ENCODE data around the gene SYNE1. TPM values are rescaled to one million over a fixed set of nuclear protein-coding genes. Genes with fewer than 3 reads are reported as not detected.

SYNE1 gene
- total RNA-seq, 6 experiments from 2014 or later = 60.0 to 69.0 (median 66.9) TPM

DNA sequence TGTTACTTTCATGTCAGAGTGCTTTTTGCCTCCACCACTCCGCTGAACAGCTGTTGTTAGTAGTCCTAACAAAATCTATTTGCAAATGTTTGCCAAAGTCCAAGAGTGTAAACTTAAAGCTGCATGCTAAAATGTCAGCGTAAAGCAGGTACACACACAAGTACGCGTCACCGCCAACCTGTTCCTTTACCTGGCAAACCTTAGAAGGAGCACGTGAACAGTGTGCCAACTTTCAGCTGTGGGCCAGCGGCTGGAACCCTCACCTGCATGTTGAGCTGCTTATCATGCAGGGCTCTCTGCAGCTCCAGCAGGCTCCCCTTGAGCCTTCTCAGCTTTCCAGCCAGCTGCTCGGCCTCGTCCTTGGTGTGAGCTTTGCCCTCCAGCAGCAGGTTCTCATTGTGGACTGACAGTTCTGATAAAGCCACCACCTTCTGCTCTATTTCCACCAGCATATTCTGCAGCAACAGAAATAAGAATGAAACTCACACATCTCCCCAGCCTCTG, 359.3 kb downstream of the SYNE1 start:
- H3K36me3 Mint-ChIP-seq (ENCODE audit: low read depth) = peaks cover 18% of the 10 kb centered on the region; the same call in 1 of the 2 replicates
- TF ChIP-seq, protein P1, sequence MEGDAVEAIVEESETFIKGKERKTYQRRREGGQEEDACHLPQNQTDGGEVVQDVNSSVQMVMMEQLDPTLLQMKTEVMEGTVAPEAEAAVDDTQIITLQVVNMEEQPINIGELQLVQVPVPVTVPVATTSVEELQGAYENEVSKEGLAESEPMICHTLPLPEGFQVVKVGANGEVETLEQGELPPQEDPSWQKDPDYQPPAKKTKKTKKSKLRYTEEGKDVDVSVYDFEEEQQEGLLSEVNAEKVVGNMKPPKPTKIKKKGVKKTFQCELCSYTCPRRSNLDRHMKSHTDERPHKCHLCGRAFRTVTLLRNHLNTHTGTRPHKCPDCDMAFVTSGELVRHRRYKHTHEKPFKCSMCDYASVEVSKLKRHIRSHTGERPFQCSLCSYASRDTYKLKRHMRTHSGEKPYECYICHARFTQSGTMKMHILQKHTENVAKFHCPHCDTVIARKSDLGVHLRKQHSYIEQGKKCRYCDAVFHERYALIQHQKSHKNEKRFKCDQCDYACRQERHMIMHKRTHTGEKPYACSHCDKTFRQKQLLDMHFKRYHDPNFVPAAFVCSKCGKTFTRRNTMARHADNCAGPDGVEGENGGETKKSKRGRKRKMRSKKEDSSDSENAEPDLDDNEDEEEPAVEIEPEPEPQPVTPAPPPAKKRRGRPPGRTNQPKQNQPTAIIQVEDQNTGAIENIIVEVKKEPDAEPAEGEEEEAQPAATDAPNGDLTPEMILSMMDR (IDR thresholded peaks at IDR 0.05) = no peak
- peaks cover 23% of the 10 kb centered on the region for H3K4me1 Mint-ChIP-seq (ENCODE audit: low read depth)
- H3K9me3 Mint-ChIP-seq = no peaks in the 10 kb centered on the region
- H3K27ac Mint-ChIP-seq = no peak overlapping the region
- no peak overlapping the region for H3K4me3 Mint-ChIP-seq
- DNase-seq = no peak
- H3K27me3 Mint-ChIP-seq (ENCODE audit: insufficient read depth) = peaks cover 4% of the 10 kb centered on the region

DNA sequence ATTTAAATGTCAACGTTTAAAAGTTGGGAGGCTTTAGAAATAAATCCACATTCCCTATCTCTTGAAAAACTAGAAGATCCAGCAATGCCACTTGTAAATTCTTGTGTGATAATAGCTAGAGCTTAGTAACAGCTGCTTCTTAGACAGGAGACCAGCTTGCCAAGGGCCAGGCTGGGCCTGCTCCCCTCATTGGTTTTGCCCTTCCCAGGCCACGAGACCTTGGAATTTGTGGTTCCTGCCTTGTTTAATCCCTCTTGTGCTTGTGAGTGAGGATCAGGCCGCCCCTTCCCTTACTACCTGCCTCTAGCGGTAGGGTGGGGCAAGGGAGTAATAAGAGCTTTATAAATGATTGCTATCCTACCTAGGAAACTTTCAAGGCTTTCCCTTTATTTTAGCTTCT, 363.5 kb downstream of the SYNE1 start:
- DNase-seq = no peak
- peaks cover 4% of the 10 kb centered on the region for H3K27me3 Mint-ChIP-seq (ENCODE audit: insufficient read depth)
- peaks cover 39% of the 10 kb centered on the region for H3K36me3 Mint-ChIP-seq (ENCODE audit: low read depth)
- no peak overlapping the region for H3K4me3 Mint-ChIP-seq
- H3K9me3 Mint-ChIP-seq = no peaks in the 10 kb centered on the region
- peak overlapping the region; percentile 75 for H3K27ac Mint-ChIP-seq
- TF ChIP-seq, protein P1 (IDR thresholded peaks at IDR 0.05) = no peak
- peaks cover 66% of the 10 kb centered on the region for H3K4me1 Mint-ChIP-seq (ENCODE audit: low read depth)

DNA sequence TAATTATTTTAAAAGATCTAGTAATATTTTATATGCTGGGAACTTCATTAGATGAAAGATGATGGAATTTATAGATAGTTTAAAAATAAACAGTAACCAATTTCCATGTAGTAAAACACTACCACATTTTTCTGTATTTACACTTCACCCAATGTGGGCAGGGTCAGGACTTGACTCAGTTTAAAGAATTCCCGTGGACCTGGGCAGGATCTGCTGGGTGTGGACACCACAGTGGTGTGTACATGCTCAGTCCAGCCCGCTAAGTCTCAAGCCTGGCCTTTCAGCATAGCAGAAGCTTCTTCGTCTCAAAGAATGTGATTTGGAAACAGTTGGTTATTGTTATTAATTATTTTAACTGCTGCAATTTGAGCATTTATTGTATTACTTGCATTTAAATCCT, 364.2 kb downstream of the SYNE1 start:
- peaks cover 4% of the 10 kb centered on the region for H3K27me3 Mint-ChIP-seq (ENCODE audit: insufficient read depth)
- TF ChIP-seq, protein P1 (IDR thresholded peaks at IDR 0.05) = no peak
- H3K4me1 Mint-ChIP-seq (ENCODE audit: low read depth) = peaks cover 71% of the 10 kb centered on the region
- peak; percentile 52 for DNase-seq
- no peaks in the 10 kb centered on the region for H3K9me3 Mint-ChIP-seq
- peak overlapping the region; percentile 85 for H3K27ac Mint-ChIP-seq
- H3K4me3 Mint-ChIP-seq = peak overlapping the region; percentile 13; the same call in 1 of the 2 replicates
- peaks cover 37% of the 10 kb centered on the region for H3K36me3 Mint-ChIP-seq (ENCODE audit: low read depth)

DNA sequence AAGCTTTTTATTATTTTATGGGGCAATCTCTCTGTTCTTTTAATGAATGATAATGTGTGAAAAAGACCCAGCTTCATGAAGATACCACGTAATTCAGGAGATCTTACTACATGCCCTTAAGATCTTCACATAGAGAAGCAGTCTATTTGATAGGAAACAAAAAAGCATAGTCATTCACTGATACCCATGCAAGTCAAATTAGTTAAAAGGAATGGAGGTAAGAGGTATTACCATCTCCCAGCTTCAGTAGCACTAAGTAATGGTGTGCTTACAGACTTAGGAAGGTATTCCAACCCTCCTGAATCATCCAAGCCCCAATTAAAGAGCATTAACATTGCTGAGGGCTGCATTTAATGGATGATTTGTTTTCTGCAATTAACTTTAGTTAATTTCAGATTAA, 364.7 kb downstream of the SYNE1 start:
- Mint-ChIP-seq H3K36me3 (ENCODE audit: low read depth) (peaks cover 32% of the 10 kb centered on the region), H3K9me3 (no peaks in the 10 kb centered on the region), H3K27ac (peak overlapping the region; percentile 85), H3K4me1 (ENCODE audit: low read depth) (peaks cover 76% of the 10 kb centered on the region), H3K4me3 (peak overlapping the region; percentile 45), H3K27me3 (ENCODE audit: insufficient read depth) (peaks cover 4% of the 10 kb centered on the region)
- no peak for DNase-seq
- TF ChIP-seq, protein P1 (IDR thresholded peaks at IDR 0.05) = no peak

DNA sequence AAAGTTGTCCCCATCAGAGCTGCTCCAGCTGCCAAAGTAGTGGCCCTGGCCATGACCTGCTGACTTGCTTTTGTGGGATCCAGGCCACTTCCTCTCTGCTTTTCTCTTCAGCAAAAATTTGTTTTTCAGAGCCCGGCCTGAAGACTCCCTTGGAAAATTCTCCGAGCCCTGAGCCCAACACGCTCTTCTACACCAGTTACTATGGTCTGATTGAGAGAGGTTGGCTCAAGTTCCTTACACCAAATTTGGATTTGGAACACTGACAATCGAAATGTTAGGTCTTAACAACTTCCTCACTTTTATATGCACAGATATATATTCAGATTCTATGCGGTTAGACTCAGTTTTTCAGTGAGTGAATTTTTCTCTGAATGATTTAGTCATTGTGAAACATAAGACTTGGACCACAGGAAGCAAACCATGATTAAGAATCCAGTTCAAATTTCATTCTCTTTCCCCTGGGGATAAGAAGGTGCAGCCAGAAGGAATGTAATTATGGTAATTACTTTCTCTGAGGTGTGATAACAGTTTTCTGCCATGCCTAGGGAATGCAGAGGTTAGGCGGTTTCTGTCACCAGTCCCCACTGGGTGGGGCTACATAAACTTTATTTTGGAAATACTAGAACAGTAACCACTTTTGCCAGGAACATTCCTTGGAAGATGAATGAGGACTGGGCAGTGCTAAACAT, 365.2 kb downstream of the SYNE1 start:
- TF ChIP-seq, protein P1 (IDR thresholded peaks at IDR 0.05) = no peak
- Mint-ChIP-seq H3K4me3 (peak overlapping the region; percentile 52), H3K9me3 (no peaks in the 10 kb centered on the region), H3K27ac (peak overlapping the region; percentile 85), H3K4me1 (ENCODE audit: low read depth) (peaks cover 79% of the 10 kb centered on the region), H3K27me3 (ENCODE audit: insufficient read depth) (peaks cover 4% of the 10 kb centered on the region), H3K36me3 (ENCODE audit: low read depth) (peaks cover 29% of the 10 kb centered on the region)
- peak; percentile 32 for DNase-seq
